Stimulated activated CD4-positive, alpha-beta T cell treated with anti-CD3 and anti-CD28 coated beads, Interleukin-12 subunit alpha, Interleukin-12 subunit beta, amount 100 ng/mL, for 48 hours (primary cell): Measurements from ENCODE around the gene MEI1.
A peak's percentile ranks its signal among the peaks of the same experiment; 100 is the strongest.

Experiments
- DNase-seq, 3 donors: peaks; one replicate each; pipeline ENCODE4 v3.0.0-alpha.2; 2020; ENCODE audit warnings: low read depth in 2 of 3, low spot score in 1 of 3

Gene MEI1

GRCh38 chr22:41742918-41743317 lies 43.6 kb downstream of the MEI1 start:
- no peak for DNase-seq

GRCh38 chr22:41745968-41746367 lies 46.7 kb downstream of the MEI1 start:
- no peak for DNase-seq

DNA sequence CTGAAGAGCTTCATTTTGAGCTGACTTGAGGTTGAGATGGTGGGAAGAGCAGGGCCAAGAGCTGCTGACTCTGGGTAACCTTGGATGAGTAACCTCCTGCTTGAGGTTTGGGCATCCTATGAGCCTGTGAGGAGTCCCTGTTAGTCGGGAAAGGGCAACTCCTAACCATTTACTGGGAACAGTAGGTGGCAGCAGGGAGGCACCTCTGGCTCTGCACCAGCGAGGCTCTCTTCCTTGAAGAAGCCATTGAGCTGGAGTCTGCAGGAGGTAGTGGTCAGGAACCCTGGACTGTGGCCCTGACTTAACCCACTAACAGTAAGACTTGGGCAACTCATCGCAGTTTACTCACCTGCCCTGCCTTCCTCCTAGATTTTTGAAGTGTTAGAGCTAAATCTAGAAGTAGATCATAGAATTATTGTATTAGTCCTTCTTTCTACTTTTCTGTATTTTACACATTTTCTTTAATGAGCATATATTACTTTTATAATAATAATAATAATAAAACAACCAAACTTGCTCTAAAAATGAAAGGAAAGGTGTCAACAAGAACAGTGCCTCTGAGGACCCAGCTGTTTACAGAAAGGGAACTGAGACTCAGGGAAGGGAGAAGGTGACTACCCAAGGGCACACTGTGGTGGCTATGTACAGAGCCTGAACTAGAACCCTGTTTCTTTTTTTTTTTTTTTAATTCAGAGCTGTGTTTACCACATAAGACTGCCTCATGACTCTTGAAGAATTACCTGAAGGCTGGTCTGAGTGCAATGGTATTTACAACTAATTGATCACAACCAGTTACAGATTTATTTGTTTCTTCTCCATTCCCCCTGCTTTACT lies 47.5 kb downstream of the MEI1 start:
- peak; percentile 25 to 57 (median 46) for DNase-seq

- DNase-seq: no peak
These were observed 53.0 kb downstream of the MEI1 start for GRCh38 chr22:41752011-41752970.

DNA sequence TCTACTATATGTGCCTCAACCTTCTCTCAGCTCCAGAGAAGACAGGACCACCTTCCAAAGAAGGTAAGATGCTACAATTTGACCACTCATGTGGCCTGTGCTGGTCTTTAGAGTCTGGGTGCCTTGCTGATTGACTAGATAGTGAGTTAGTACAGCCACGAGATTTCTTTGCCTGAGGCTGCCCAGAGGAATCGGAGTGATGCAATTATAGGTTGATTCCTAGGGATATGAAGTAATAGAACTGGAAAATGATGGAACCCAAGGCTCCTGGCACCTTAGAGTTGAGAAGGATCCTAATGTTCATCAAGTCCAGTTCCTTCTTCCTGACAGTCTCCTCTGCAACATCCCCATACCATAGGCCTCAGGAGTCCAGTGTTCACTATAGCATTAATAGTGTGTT lies 54.7 kb downstream of the MEI1 start:
- no peak for DNase-seq

- no peak for DNase-seq
These were observed 58.2 kb downstream of the MEI1 start for GRCh38 chr22:41757502-41757901.

DNA sequence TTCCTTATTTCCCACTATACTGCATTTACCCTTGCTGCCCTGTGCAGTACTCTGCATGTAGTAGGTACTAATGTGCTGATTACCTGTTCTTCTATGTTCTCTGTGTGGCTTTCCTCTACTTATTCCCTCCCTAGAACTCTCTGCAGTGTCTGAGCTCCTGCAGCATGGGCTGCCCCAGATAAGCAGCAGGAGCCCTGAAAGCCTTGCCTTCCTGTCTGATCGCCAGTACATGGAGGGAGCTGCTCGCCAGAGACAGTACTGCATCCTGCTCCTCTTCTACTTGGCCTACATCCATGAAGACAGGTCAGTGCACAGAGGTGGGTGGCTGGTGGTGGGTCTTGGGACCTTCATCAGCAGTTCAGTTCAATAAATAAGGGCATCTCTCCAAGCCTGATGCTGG lies 58.9 kb downstream of the MEI1 start:
- no peak for DNase-seq

DNA sequence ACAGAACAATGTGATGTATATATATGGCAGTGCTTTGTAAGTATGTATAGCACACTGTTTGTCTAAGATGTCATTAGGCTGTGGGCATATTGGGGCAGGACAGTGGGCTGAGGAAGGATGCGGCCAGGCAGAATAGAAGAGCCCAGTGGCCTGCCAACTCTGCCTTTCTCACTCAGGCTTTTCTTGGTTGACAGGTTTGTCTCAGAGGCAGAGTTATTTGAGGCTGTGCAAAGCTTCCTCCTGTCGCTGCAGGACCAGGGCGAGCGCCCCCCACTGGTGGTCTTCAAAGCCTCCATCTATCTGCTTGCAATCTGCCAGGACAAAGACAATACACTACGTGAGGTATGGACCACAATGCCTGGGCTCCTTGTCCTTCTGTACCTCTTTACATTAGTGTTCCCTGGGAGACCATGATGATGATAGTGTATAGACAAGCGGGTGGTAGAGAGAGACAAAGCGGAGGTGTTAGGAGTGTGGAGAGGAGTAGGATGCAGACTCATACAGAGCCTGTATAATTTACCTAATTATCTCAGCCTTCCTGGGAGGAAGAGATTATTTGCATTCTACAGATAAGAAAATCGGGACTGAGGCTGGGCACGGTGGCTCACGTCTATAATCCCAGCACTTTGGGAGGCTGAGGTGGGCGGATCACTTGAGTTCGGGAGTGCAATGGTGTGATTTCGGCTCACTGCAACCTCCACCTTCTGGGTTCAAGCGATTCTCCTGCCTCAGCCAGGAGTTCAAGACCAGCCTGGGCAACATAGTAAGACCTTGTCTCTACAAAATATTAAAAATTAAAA lies 63.9 kb downstream of the MEI1 start:
- DNase-seq: no peak

GRCh38 chr22:41766476-41766875 lies 67.2 kb downstream of the MEI1 start:
- no peak for DNase-seq

GRCh38 chr22:41768430-41768829 lies 69.1 kb downstream of the MEI1 start:
- no peak for DNase-seq

DNA sequence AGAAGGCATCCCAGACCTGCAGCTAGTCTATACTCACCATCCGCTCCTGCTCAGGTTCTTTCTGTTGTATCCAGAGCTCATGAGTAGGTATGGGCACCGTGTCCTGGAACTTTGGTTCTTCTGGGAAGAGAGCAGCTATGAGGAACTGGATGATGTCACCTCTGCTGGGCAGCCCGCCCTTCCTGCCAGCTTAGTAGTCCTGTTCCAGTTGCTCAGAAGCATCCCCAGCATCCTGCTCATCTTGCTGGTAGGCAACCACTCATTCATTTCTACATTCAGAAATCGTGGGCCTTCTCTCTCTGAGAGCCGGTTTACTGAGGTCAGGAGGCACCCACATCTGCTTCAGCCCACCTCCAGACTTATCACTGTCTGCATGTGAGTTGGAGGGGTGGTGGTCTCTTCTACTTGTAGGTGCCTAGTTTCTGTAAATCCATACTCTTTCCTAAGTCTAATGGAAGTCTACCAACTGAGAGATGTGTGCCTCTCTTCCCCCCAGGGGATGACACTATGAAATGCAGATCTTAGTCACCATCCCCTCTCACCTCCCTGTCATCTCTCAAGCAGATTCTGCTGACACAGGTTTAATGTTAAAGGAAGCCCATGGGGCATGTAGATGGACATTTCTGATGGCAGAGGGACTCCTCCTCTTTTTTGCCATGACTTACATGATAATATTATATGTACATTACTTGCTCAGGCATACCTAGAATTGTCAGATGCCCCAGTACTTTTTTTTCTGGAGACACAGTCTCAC lies 71.6 kb downstream of the MEI1 start:
- DNase-seq: no peak

GRCh38 chr22:41772198-41772597 lies 72.9 kb downstream of the MEI1 start:
- DNase-seq: no peak

GRCh38 chr22:41772645-41773044 lies 73.3 kb downstream of the MEI1 start:
- no peak for DNase-seq

DNA sequence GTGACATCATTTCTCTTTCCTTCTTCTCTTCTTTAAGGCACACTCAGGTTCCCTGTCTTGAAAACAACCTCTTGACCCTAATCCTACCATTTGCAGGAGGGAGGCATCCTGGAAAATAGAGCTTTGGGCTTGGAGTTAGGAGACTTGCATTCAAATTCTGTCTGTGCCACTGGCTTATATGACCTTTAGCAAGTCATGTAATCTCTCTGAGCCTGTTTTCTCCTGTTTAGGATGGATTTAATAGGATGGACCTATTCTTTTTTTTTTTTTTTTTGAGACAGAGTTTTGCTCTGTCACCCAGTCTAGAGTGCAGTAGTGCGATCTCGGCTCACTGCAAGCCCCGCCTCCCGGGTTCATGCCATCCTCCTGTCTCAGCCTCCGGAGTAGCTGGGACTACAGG lies 76.0 kb downstream of the MEI1 start:
- no peak for DNase-seq

- DNase-seq: no peak
These were observed 76.7 kb downstream of the MEI1 start for GRCh38 chr22:41775976-41776375.

- DNase-seq: no peak
These were observed 77.1 kb downstream of the MEI1 start for GRCh38 chr22:41776381-41776780.

DNA sequence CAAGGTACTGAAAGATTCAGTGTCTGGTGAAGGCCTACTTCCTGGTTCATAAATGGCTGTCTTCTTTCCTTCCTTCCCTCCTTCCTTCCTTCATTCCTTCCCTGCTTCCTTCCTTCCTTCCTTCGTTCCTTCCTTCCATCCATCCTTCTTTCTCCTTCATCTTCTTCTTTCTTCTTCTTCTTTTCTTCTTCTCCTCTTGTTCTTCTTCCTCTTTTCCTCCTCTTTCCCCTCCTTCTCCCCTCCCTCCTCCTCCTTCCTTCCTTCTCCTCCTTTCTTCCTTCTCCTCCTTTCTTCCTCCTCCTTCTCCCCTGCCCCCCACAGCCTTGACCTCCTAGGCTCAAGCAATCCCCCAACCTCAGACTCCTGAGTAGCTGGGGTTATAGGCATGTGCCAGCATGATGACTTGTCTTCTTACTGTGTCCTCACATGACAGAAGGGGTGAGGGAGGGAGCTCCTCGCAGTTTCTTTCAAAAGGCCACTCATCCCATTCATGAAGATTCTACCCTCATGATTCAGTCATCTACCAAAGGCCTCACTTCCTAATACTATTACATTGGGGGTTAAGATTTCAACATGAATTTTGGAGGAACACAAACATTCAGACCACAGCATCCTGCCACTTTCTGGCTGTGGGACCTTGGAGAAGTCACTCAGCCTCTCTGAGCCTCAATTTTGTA lies 78.6 kb downstream of the MEI1 start:
- no peak for DNase-seq

GRCh38 chr22:41779929-41780505 lies 80.7 kb downstream of the MEI1 start:
- DNase-seq: no peak

DNA sequence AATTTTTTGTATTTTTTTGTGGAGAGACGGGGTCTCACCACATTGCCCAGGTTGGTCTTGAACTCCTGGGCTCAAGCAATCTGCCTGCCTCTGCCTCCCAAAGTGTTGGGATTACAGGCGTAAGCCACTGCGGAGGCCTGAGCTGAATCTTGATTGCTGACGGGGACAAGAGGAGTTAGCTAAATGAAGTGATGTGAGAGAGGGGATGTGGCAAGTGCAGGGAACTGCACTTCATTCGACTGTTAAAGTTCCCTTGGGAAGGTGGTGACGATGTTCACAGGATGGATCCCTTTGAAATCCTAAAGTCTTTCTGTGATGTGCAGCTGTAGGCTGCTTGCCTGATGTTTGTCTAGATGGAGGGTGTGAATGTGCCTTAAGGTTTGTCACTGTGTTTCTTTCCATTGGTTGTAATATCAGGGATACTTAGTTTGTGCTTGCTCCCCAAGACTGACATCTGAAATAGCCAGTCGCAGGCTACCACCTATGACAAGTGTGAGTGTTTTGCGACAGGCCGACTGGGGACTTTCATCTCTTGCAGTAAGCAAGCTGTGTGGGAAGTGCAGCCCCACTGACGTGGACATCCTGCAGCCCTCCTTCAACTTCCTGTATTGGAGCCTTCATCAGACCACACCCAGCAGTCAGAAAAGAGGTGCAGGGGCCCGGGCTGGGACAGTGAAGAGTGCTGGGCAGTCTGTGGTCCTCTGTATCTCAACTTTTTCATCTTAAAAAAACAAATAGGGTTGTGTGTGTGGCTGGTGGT lies 81.6 kb downstream of the MEI1 start:
- DNase-seq: peak; percentile 73 to 88 (median 80)
